ENCODE data around the gene LRP1B. TPM values are rescaled to one million over a fixed set of nuclear protein-coding genes. Genes with fewer than 3 reads are reported as not detected.

Gene LRP1B
- total and polyA plus RNA-seq, 2 donors (not counting 1 experiment from before 2014, with no cell fraction given): under 0.01 to 0.01 TPM

DNA sequence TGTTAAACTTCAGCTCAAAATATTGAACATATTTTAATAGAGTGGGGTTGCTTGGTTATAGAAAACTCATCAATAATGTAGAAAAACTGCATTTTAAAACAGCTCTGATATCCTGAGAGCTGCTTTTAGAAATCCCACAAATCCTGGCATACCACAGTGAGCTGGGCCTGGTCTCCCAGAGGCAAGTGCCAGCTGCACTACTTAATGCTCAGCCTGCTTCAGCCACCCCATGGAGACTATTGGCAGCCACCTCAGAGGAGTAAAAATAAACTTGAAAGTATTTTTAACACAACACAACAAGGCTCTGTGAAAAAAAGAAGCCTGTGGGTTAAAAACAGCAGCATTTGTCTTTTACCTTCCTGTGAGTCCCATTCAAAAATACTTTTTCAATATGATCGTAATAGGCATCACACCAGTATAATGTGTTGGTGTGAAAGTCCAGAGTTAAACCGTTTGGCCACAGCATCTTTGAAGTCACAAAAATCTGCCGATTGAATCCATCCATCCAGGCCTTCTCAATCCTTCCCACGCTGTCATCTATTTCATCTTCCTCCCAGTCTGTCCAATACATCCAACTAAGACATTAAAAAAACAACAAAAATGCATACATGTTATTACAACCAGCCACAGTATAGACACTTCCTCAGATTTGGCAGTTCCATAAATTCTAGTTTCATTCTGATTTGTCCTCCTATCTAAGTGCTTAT lies 1115.3 kb downstream of the LRP1B start:
- H3K36me3 ChIP-seq (ENCODE audit: control insufficient read depth, insufficient read depth, low read length): no peaks in the 10 kb centered on the region
- H2AFZ ChIP-seq (ENCODE audit: low read length): no peak overlapping the region
- H3K9me3 ChIP-seq (ENCODE audit: control insufficient read depth, insufficient read depth, low read depth, low read length): no peaks in the 10 kb centered on the region
- no peaks in the 10 kb centered on the region for H3K79me2 ChIP-seq (ENCODE audit: control insufficient read depth, insufficient read depth, low read length)
- no peak overlapping the region for H3K27ac ChIP-seq (ENCODE audit: insufficient read depth, low read length)
- no peak overlapping the region for H3K4me2 ChIP-seq (ENCODE audit: extremely low read depth, insufficient read depth, low read length)
- TF ChIP-seq, protein P1, sequence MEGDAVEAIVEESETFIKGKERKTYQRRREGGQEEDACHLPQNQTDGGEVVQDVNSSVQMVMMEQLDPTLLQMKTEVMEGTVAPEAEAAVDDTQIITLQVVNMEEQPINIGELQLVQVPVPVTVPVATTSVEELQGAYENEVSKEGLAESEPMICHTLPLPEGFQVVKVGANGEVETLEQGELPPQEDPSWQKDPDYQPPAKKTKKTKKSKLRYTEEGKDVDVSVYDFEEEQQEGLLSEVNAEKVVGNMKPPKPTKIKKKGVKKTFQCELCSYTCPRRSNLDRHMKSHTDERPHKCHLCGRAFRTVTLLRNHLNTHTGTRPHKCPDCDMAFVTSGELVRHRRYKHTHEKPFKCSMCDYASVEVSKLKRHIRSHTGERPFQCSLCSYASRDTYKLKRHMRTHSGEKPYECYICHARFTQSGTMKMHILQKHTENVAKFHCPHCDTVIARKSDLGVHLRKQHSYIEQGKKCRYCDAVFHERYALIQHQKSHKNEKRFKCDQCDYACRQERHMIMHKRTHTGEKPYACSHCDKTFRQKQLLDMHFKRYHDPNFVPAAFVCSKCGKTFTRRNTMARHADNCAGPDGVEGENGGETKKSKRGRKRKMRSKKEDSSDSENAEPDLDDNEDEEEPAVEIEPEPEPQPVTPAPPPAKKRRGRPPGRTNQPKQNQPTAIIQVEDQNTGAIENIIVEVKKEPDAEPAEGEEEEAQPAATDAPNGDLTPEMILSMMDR (conservative IDR thresholded peaks at IDR 0.05 in 1 of 2, IDR thresholded peaks at IDR 0.05 in 1 of 2; ENCODE audit: low read depth in 1 of 2, low read length in 2 of 2): no peak
- TF ChIP-seq EZH2 (IDR thresholded peaks at IDR 0.05; ENCODE audit: low read length, missing control alignments): no peak
- no peak overlapping the region for H3K9ac ChIP-seq (ENCODE audit: insufficient read depth, low read length)
- H3K27me3 ChIP-seq (ENCODE audit: control insufficient read depth, insufficient read depth, low read length): no peaks in the 10 kb centered on the region
- no peak overlapping the region for H3K4me3 ChIP-seq (replicated peaks in 1 of 4; ENCODE audit: control extremely low read depth in 1 of 4, insufficient read depth in 1 of 4, low read depth in 3 of 4, low read length in 4 of 4)
- H4K20me1 ChIP-seq (ENCODE audit: control insufficient read depth, extremely low read depth, insufficient read depth, low read length): no peaks in the 10 kb centered on the region
- peaks cover 2% of the 10 kb centered on the region for H3K4me1 ChIP-seq (ENCODE audit: control insufficient read depth, extremely low read depth, insufficient read depth, low read length)
- peak; percentile 36 to 42 for DNase-seq (ENCODE audit: low read depth in 2 of 2)

DNA sequence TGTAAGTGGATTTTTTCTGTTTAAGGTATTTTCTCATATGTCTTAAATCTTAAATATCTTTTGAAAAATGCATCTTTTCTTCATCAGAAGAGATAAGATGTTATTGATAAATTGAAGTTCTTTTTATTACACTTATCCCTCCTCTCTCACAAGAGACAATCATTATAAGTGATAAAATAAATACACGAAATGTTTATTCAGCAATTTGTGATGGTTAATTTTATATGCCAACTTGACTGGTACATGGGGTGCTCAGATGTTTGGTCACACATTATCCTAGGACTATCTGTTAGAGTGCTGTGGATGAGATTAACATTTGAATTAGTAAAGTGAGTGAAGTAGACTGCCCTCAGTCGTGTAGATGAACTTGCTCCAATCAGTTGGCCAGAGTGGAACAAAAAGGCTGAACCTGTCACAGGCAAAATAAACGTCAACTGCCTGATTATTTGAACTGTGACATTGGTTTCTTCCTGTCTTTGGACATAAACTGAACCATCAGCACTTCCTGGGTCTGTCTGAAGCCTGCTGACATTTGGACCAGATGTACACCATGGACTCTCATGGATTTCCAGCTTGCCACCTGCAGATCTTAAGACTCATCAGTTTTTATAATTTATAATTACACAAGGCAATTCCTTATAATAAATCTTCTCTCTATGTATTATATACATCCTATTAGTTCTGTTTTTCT lies 1126.7 kb downstream of the LRP1B start:
- Histone ChIP-seq H4K20me1 (ENCODE audit: control insufficient read depth, extremely low read depth, insufficient read depth, low read length) (no peaks in the 10 kb centered on the region), H3K27ac (ENCODE audit: insufficient read depth, low read length) (no peak overlapping the region), H3K36me3 (ENCODE audit: control insufficient read depth, insufficient read depth, low read length) (no peaks in the 10 kb centered on the region), H3K9me3 (ENCODE audit: control insufficient read depth, insufficient read depth, low read depth, low read length) (no peaks in the 10 kb centered on the region), H3K4me3 (replicated peaks in 1 of 4; ENCODE audit: control extremely low read depth in 1 of 4, insufficient read depth in 1 of 4, low read depth in 3 of 4, low read length in 4 of 4) (no peak overlapping the region), H3K4me2 (ENCODE audit: extremely low read depth, insufficient read depth, low read length) (no peak overlapping the region), H3K9ac (ENCODE audit: insufficient read depth, low read length) (no peak overlapping the region), H3K79me2 (ENCODE audit: control insufficient read depth, insufficient read depth, low read length) (no peaks in the 10 kb centered on the region), H3K27me3 (ENCODE audit: control insufficient read depth, insufficient read depth, low read length) (no peaks in the 10 kb centered on the region), H2AFZ (ENCODE audit: low read length) (no peak overlapping the region), H3K4me1 (ENCODE audit: control insufficient read depth, extremely low read depth, insufficient read depth, low read length) (no peaks in the 10 kb centered on the region)
- no peak for TF ChIP-seq EZH2 (IDR thresholded peaks at IDR 0.05; ENCODE audit: low read length, missing control alignments)
- no peak for DNase-seq (ENCODE audit: low read depth in 2 of 2)

DNA sequence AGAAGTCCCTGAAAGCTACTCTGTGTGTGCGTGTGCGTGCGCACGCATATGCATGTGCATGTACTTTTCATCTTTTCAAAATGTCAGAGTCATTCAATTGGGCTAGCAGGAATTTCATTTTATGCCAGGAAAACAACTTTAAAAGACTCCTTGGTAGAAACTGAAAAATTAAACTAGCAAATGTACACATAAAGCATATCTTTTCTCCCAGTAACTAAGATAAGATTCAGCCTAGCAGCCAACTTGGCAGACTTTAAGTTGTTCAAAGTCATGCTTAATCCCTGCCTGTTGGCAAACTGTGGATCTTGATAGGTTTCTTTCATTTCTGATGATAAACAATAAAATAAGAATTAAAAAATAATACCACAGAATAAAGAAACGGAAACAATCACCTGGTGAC lies 1129.1 kb downstream of the LRP1B start:
- H3K4me1 ChIP-seq (ENCODE audit: control insufficient read depth, extremely low read depth, insufficient read depth, low read length): no peaks in the 10 kb centered on the region
- H3K4me2 ChIP-seq (ENCODE audit: extremely low read depth, insufficient read depth, low read length): no peak overlapping the region
- TF ChIP-seq EZH2 (IDR thresholded peaks at IDR 0.05; ENCODE audit: low read length, missing control alignments): no peak
- TF ChIP-seq, protein P1 (conservative IDR thresholded peaks at IDR 0.05 in 1 of 2, IDR thresholded peaks at IDR 0.05 in 1 of 2; ENCODE audit: low read depth in 1 of 2, low read length in 2 of 2): no peak
- no peaks in the 10 kb centered on the region for H3K79me2 ChIP-seq (ENCODE audit: control insufficient read depth, insufficient read depth, low read length)
- H3K9ac ChIP-seq (ENCODE audit: insufficient read depth, low read length): no peak overlapping the region
- no peak overlapping the region for H2AFZ ChIP-seq (ENCODE audit: low read length)
- H3K36me3 ChIP-seq (ENCODE audit: control insufficient read depth, insufficient read depth, low read length): no peaks in the 10 kb centered on the region
- H3K27ac ChIP-seq (ENCODE audit: insufficient read depth, low read length): no peak overlapping the region
- peak in 1 of 2 donors; percentile 26 for DNase-seq (ENCODE audit: low read depth in 2 of 2)
- no peaks in the 10 kb centered on the region for H3K27me3 ChIP-seq (ENCODE audit: control insufficient read depth, insufficient read depth, low read length)
- H4K20me1 ChIP-seq (ENCODE audit: control insufficient read depth, extremely low read depth, insufficient read depth, low read length): no peaks in the 10 kb centered on the region
- H3K9me3 ChIP-seq (ENCODE audit: control insufficient read depth, insufficient read depth, low read depth, low read length): no peaks in the 10 kb centered on the region
- no peak overlapping the region for H3K4me3 ChIP-seq (replicated peaks in 1 of 4; ENCODE audit: control extremely low read depth in 1 of 4, insufficient read depth in 1 of 4, low read depth in 3 of 4, low read length in 4 of 4)

Measured in fibroblast of lung (primary cell).